NB4 (cell line): Measurements from ENCODE around the gene CNTNAP4.

Source experiments
- DNase-seq: peaks from one replicate; pipeline ENCODE4 v3.0.0; 2010; ENCODE audit warnings: low read depth
- H3K4me3 ChIP-seq: one replicate; pipeline ENCODE4 v1.5.1; 2011; ENCODE audit warnings: mild to moderate bottlenecking, low read depth, low read length, moderate library complexity
- MAX ChIP-seq: IDR thresholded peaks from 2 replicates; pipeline ENCODE4 v1.6.1; 2011; ENCODE audit warnings: low read depth, low read length
- MYC ChIP-seq: IDR thresholded peaks from 2 replicates; pipeline ENCODE4 v1.6.1; 2011; ENCODE audit warnings: low read depth, low read length
- POLR2A ChIP-seq: IDR thresholded peaks from 2 replicates; pipeline ENCODE4 v1.6.1; 2011; ENCODE audit warnings: mild to moderate bottlenecking; ENCODE audit not compliant: insufficient read length; ENCODE audit errors: extremely low read depth
- TF ChIP-seq, protein P1 (sequence below): IDR thresholded peaks from one replicate; pipeline ENCODE4 v1.5.1; 2012; ENCODE audit warnings: low read depth, low read length

Gene CNTNAP4

GRCh38 chr16:76484020-76484419 lies 206.8 kb downstream of the CNTNAP4 start:
- DNase-seq, result no peak
- H3K4me3 ChIP-seq, result no peak overlapping the region
- no peak for TF ChIP-seq POLR2A
- TF ChIP-seq MAX, result no peak
- TF ChIP-seq, protein P1, sequence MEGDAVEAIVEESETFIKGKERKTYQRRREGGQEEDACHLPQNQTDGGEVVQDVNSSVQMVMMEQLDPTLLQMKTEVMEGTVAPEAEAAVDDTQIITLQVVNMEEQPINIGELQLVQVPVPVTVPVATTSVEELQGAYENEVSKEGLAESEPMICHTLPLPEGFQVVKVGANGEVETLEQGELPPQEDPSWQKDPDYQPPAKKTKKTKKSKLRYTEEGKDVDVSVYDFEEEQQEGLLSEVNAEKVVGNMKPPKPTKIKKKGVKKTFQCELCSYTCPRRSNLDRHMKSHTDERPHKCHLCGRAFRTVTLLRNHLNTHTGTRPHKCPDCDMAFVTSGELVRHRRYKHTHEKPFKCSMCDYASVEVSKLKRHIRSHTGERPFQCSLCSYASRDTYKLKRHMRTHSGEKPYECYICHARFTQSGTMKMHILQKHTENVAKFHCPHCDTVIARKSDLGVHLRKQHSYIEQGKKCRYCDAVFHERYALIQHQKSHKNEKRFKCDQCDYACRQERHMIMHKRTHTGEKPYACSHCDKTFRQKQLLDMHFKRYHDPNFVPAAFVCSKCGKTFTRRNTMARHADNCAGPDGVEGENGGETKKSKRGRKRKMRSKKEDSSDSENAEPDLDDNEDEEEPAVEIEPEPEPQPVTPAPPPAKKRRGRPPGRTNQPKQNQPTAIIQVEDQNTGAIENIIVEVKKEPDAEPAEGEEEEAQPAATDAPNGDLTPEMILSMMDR, result no peak
- no peak for TF ChIP-seq MYC

- DNase-seq, result no peak
- no peak overlapping the region for H3K4me3 ChIP-seq
- TF ChIP-seq MYC, result no peak
Observed at GRCh38 chr16:76486740-76487139, 209.5 kb downstream of the CNTNAP4 start.

GRCh38 chr16:76487411-76488064 lies 210.3 kb downstream of the CNTNAP4 start:
- TF ChIP-seq, protein P1, result no peak
- TF ChIP-seq POLR2A (no peak), MYC (no peak), MAX (no peak)
- no peak for DNase-seq
- no peak overlapping the region for H3K4me3 ChIP-seq

- TF ChIP-seq, protein P1, result no peak
- TF ChIP-seq MAX (no peak), POLR2A (no peak), MYC (no peak)
- no peak for DNase-seq
- H3K4me3 ChIP-seq, result no peak overlapping the region
Observed at GRCh38 chr16:76488065-76488417, 210.8 kb downstream of the CNTNAP4 start.

DNA sequence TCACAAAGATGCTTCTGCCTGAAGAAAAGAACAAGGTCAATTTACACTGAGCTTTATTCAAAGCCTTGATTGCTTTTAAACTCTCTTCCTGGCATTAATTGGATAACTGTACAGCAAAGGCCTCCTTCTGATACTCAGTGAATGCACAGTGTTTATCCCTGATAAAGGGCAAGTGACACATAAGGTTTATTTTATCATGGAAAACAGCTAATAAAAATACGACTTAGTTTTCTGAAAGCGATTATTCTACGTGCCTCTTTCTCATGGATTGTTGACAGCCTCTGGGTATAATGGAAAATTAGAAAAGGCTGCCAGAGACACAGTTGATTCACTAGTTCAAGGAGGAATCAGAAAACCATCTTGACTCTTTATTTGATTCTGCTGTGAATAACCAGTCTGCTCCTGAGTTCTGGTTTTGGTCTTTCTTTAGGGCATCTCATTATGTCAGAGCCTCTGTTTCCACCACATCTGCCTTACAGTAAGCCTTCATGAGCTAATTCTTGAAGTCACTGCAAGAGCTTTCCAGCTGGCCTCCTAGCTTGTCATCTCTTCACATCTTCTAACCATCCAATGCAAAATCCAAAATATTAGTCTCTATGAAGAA lies 212.9 kb downstream of the CNTNAP4 start:
- no peak for DNase-seq
- H3K4me3 ChIP-seq, result no peak overlapping the region
- TF ChIP-seq MYC (no peak), MAX (no peak), POLR2A (no peak)
- TF ChIP-seq, protein P1, result no peak

- no peak for TF ChIP-seq POLR2A
- TF ChIP-seq MYC, result no peak
- TF ChIP-seq, protein P1, result no peak
- no peak for DNase-seq
- H3K4me3 ChIP-seq, result no peak overlapping the region
Observed at GRCh38 chr16:76500006-76500405, 222.8 kb downstream of the CNTNAP4 start.
